AG04450 (cell line): ENCODE measurements around the gene RAB40C. TPM values are rescaled to one million over a fixed set of nuclear protein-coding genes. Genes with fewer than 3 reads are reported as not detected.

Source experiments
- CTCF ChIA-PET: fragments of 300-600, 350-600 bp; formaldehyde crosslinking; extraction: SDS; loops from one replicate; lab custom pipeline; 2022; ENCODE audit warnings: antibody characterized with exemption, inconsistent platforms; lab: Charles Lee
- POLR2A ChIA-PET: fragments of 350-600 bp; formaldehyde crosslinking; extraction: SDS; loops from one replicate; lab custom pipeline; 2021; ENCODE audit warnings: antibody characterized with exemption, inconsistent platforms; lab: Yijun Ruan, JAX
- DNase-seq: peaks from one replicate; pipeline ENCODE4 v3.0.0-alpha.2; 2011; ENCODE audit warnings: low read depth, low spot score
- H3K27ac ChIP-seq: one replicate; pipeline ENCODE4 v1.5.1; 2012; ENCODE audit warnings: low read depth, low read length, control low read depth
- H3K27me3 ChIP-seq: one replicate; pipeline ENCODE4 v1.6.0; 2012; ENCODE audit warnings: low read length; ENCODE audit not compliant: control insufficient read depth, insufficient read depth
- H3K4me3 ChIP-seq: 2 replicates; pipeline ENCODE4 v1.5.1; 2011; ENCODE audit warnings: mild to moderate bottlenecking, low read depth, low read length, control low read depth
- H3K9me3 ChIP-seq: 2 replicates; pipeline ENCODE4 v1.5.1; 2012; ENCODE audit warnings: low read length; ENCODE audit not compliant: control insufficient read depth, insufficient read depth
- CTCF ChIP-seq: IDR thresholded peaks from 2 replicates; pipeline ENCODE4 v1.5.1; 2011; ENCODE audit warnings: low read depth, low read length, control low read depth, inconsistent platforms
- polyA plus RNA-seq: library from polyadenylated mRNA; depleted of rRNA; stranded (reverse); fragments of >200 nt; gene quantifications from 2 replicates; pipeline ENCODE4 v1.2.3, GENCODE V29; 2011

The RAB40C gene
- polyA plus RNA-seq, 1 experiment, result 4.2 TPM

- ChIA-PET POLR2A (interaction anchor here (0.7 kb wide), 2 partner anchors 46 to 73 kb away, joined by 3 read pairs; no protein-coding TSS in a partner anchor), CTCF (interaction anchor here (1.0 kb wide), 1 partner anchor 15 kb away, joined by 3 read pairs; no protein-coding TSS in a partner anchor)
- H3K9me3 ChIP-seq, result no peaks in the 10 kb centered on the region; the same call in 1 of the 2 replicates
- DNase-seq, result no peak
- H3K27me3 ChIP-seq, result no peaks in the 10 kb centered on the region
- H3K4me3 ChIP-seq, result no peak overlapping the region
- peak overlapping the region; percentile 11 for H3K27ac ChIP-seq
- TF ChIP-seq CTCF, result peak; percentile 5; the same call in 1 of the 2 replicates
Measured at GRCh38 chr16:661184-661821, 71.4 kb downstream of the RAB40C start.

GRCh38 chr16:662095-662494 is 72.2 kb downstream of the RAB40C start:
- DNase-seq, result no peak
- ChIA-PET POLR2A (no interaction called here), CTCF (no interaction called here)
- Histone ChIP-seq H3K9me3 (no peaks in the 10 kb centered on the region; the same call in 1 of the 2 replicates), H3K27ac (no peak overlapping the region), H3K4me3 (no peak overlapping the region), H3K27me3 (no peaks in the 10 kb centered on the region)
- no peak for TF ChIP-seq CTCF

- H3K27me3 ChIP-seq, result no peaks in the 10 kb centered on the region
- no peak overlapping the region for H3K4me3 ChIP-seq
- no peak overlapping the region for H3K27ac ChIP-seq
- ChIA-PET POLR2A (no interaction called here), CTCF (no interaction called here)
- TF ChIP-seq CTCF, result no peak
- no peak for DNase-seq
- no peaks in the 10 kb centered on the region; the same call in 1 of the 2 replicates for H3K9me3 ChIP-seq
Measured at GRCh38 chr16:662597-662996, 72.7 kb downstream of the RAB40C start.

- no peak for DNase-seq
- CTCF ChIA-PET, result interaction anchor here (1.9 kb wide), 1 partner anchor 15 kb away, joined by 5 read pairs; no protein-coding TSS in a partner anchor
- Histone ChIP-seq H3K27ac (no peak overlapping the region), H3K4me3 (no peak overlapping the region), H3K9me3 (no peaks in the 10 kb centered on the region; the same call in 1 of the 2 replicates), H3K27me3 (no peaks in the 10 kb centered on the region)
- no peak for TF ChIP-seq CTCF
- POLR2A ChIA-PET, result interaction anchor here (1.5 kb wide), 1 partner anchor 14 kb away, joined by 4 read pairs; the partner anchor contains the start of gene STUB1
Measured at GRCh38 chr16:666572-666971, 76.7 kb downstream of the RAB40C start.
